Central memory CD8-positive, alpha-beta T cell (primary cell): Measurements from ENCODE around the gene PCSK1N.
"Not testable (repeated sequence)": the region's sequence is repeated elsewhere in the genome, so short reads cannot be mapped to it uniquely, and the experiment has no call there.

Experiments used
- ATAC-seq: fragments of 150-1000 bp; cut with Tn5 transposase; replicated peaks from 2 replicates; pipeline ENCODE4 v1.10.0; 2022; ENCODE audit warnings: mild to moderate bottlenecking, moderate FRiP score, moderate number of reproducible peaks; ENCODE audit not compliant: poor library complexity, severe bottlenecking; ENCODE audit errors: extremely low read depth
- DNase-seq, 2 donors: peaks; one replicate each; pipeline ENCODE4 v3.0.0; 2021; ENCODE audit warnings: low spot score in 2 of 2
- H3K27ac Mint-ChIP-seq: one replicate; pipeline ENCODE4 v1.8.0; 2022; ENCODE audit warnings: low read depth, mild to moderate bottlenecking, moderate library complexity, mixed read lengths
- H3K27me3 Mint-ChIP-seq: one replicate; pipeline ENCODE4 v1.8.0; 2022; ENCODE audit warnings: mixed read lengths
- H3K36me3 Mint-ChIP-seq: one replicate; pipeline ENCODE4 v1.8.0; 2022; ENCODE audit warnings: mild to moderate bottlenecking, moderate library complexity, mixed read lengths; ENCODE audit not compliant: insufficient read depth
- H3K4me1 Mint-ChIP-seq: one replicate; pipeline ENCODE4 v1.8.0; 2022; ENCODE audit warnings: mixed read lengths
- H3K4me3 Mint-ChIP-seq: one replicate; pipeline ENCODE4 v1.8.0; 2022; ENCODE audit warnings: mild to moderate bottlenecking, moderate library complexity, mixed read lengths
- H3K9me3 Mint-ChIP-seq: one replicate; pipeline ENCODE4 v1.8.0; 2022; ENCODE audit warnings: mixed read lengths

Gene PCSK1N

DNA sequence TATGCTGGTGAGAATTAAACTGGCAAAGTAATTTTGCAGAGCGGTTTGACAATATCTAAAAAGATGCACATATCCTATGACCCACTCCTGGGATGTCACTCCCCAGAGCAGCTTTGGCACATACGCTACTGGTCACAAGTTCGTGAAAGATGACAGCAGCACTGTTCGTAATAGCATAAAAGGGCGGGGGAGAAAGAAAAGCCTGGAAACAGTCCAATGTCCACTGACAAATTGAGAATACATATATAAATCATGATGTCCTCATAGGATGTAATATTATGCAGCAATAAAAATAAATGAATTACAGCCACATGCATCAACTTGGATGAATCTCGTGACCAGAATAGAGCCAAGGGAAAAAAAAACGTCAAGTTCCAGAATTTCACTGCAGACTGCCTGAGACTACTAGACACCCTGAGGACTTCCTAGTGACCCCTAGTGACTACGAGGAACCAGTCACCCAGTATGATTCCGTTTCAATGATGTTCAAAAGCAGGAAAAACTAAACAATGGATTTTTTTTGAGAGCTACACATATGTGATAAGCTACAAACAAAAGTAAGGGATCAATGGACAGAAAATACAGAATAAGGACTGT lies 1.8 kb downstream of the PCSK1N start:
- Mint-ChIP-seq H3K4me3 (peak overlapping the region; percentile 75), H3K27ac (no peak overlapping the region), H3K36me3 (peaks cover 7% of the 10 kb centered on the region), H3K27me3 (peaks cover 33% of the 10 kb centered on the region), H3K4me1 (peaks cover 11% of the 10 kb centered on the region), H3K9me3 (no peaks in the 10 kb centered on the region)
- DNase-seq = no peak
- no peak for ATAC-seq

DNA sequence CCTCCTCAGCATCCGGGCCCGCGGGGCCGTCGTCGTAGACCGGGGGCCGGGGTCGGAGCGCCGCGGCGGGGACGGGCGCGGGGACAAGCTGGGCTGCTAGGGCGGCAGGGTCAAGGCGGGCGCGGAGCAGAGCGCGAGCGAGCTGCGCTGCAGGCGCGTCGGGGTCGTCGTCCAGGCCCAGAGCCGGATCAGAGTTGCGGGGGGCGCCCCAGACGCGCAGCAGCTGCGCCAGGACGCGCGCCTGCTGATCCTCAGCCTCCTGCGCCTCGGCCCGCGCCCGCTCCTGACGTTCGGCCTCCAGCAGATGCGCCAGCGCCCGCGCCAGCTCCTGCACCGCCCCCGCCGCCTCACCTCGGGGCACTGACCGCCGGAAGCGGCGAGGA lies 3.5 kb downstream of the PCSK1N start:
- peaks cover 41% of the 10 kb centered on the region for H3K27me3 Mint-ChIP-seq
- no peaks in the 10 kb centered on the region for H3K9me3 Mint-ChIP-seq
- no peak overlapping the region for H3K4me3 Mint-ChIP-seq
- no peak for ATAC-seq
- H3K4me1 Mint-ChIP-seq = peaks cover 14% of the 10 kb centered on the region
- no peak overlapping the region for H3K27ac Mint-ChIP-seq
- no peak for DNase-seq
- H3K36me3 Mint-ChIP-seq = peaks cover 9% of the 10 kb centered on the region

DNA sequence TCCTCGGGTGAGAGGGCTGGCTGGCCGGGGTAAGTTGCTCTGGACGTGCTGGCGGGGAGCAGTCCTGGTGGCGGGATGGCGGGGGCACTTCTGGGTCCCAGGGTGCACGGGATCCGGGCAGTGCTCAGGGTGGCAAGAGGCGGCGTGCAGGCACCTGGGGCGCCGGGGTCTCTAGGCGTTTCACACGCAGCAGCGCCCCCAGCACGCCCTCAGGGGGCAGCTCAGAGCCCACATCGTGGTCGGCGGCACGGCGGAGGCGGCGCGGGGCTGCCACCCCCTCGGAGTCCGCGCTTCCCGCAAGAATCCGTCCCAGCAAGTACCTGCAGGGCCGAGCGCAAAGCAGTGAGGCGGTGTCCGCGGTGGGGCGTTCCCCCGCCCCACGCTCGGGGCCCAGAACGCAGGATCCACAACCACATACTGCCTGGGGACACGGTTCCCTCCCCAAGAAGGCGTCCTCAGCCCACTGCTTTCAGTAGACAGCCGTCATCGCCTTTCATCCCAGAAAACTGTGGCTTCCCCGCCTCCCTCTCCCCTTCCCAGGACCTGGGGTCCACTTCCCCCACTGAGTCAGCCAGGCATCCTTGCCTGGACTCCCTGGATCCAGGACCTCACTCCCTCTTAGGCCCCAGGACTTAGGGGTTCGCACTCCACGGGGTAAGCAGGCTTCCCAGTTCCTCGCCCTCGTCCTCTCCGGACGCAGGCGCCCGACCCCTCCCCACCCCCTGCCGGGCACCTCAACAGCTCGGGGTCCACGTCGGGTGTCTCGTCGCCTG lies 4.1 kb downstream of the PCSK1N start:
- Mint-ChIP-seq H3K36me3 (peaks cover 9% of the 10 kb centered on the region), H3K4me1 (peaks cover 14% of the 10 kb centered on the region), H3K4me3 (no peak overlapping the region), H3K27me3 (peaks cover 41% of the 10 kb centered on the region), H3K27ac (no peak overlapping the region), H3K9me3 (no peaks in the 10 kb centered on the region)
- no peak for DNase-seq
- ATAC-seq = no peak

DNA sequence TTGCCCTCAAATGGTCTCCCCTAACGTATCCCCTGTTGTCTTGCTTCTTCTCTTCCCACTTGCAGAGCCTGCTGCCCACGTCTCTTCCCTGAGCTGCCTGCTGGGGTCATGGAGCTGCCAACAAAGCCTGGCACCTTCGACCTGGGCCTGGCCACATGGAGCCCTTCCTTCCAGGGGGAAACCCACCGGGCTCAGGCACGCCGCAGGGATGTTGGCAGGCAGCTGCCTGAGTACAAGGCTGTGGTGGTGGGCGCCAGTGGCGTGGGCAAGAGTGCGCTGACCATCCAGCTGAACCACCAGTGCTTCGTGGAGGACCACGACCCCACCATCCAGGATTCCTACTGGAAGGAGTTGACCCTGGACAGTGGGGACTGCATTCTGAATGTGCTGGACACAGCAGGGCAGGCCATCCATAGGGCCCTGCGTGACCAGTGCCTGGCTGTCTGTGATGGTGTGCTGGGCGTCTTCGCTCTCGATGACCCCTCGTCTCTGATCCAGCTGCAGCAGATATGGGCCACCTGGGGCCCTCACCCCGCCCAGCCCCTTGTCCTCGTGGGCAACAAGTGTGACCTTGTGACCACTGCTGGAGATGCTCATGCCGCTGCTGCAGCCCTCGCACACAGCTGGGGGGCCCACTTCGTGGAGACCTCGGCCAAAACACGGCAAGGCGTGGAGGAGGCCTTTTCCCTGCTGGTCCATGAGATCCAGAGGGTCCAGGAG lies 6.2 kb downstream of the PCSK1N start:
- no peak overlapping the region for H3K27ac Mint-ChIP-seq
- peaks cover 6% of the 10 kb centered on the region for H3K36me3 Mint-ChIP-seq

DNA sequence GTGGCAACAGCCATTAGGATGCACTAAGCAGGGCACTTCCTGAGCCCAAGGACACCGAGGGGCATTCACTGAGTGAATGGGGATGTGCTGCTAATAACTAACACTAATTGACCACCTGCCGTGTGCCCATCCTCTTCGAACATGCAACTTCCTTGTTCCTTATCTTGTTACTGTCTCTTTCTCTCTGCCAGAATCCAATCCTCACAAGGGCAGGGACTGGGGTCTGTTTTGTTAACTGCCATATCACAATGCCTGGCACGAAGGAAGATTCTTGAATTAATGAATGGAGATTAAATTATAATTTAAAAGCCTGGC lies 7.8 kb downstream of the PCSK1N start:
- peaks cover 4% of the 10 kb centered on the region for H3K36me3 Mint-ChIP-seq
- H3K4me1 Mint-ChIP-seq = peaks cover 4% of the 10 kb centered on the region
- no peaks in the 10 kb centered on the region for H3K9me3 Mint-ChIP-seq
- no peak for DNase-seq
- peak overlapping the region; percentile 59 for H3K4me3 Mint-ChIP-seq
- ATAC-seq = no peak
- H3K27me3 Mint-ChIP-seq = peaks cover 20% of the 10 kb centered on the region
- no peak overlapping the region for H3K27ac Mint-ChIP-seq

More for the DNA sequence above, 6.2 kb downstream of the PCSK1N start:
- Mint-ChIP-seq H3K4me3 (no peak overlapping the region), H3K4me1 (peaks cover 5% of the 10 kb centered on the region), H3K27me3 (peaks cover 32% of the 10 kb centered on the region), H3K9me3 (no peaks in the 10 kb centered on the region)
- ATAC-seq (no peak), DNase-seq (no peak)

DNA sequence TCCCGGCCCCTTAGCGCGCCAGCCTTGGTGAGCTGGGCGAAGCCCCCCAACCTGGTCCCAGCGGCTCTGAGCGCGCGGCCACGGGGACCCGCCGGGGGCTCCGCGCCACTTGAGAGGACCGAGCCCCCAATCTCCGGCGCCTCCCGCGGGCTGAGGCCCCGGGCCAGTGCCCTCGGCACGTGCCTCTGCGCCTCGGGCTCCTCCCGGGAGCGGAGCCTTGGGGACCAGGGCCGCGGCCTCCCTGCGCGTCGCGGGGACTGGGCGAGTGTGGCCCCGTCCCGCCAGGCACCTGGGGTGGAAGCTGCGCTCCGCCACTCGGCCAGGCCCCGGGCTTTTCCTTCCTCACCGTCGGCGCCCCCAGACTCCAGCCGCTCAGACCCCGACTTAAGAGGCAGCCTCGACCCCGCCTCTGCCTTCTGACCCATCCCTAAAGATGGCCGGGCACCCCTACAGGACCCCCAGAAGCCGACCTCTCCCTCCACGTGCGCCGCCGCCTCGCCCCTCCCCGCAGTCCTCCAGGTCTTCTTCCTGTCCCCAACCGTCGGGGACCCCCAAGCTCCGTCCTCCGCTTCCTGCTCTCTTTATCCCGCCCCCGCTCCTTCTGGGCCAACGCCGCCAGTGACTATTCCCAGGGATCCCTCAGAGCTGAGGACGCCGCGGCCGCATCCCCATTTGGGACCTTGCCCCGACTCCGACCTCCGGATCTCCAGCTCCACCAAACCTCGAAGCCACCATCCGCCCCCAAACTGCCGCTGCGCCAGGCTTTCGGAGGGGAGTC lies 8.3 kb downstream of the PCSK1N start:
- no peak for DNase-seq
- peaks cover 19% of the 10 kb centered on the region for H3K27me3 Mint-ChIP-seq
- no peak overlapping the region for H3K27ac Mint-ChIP-seq
- H3K4me1 Mint-ChIP-seq = peaks cover 4% of the 10 kb centered on the region
- H3K36me3 Mint-ChIP-seq = peaks cover 3% of the 10 kb centered on the region
- peak overlapping the region; percentile 59 for H3K4me3 Mint-ChIP-seq
- no peak for ATAC-seq
- H3K9me3 Mint-ChIP-seq = no peaks in the 10 kb centered on the region

DNA sequence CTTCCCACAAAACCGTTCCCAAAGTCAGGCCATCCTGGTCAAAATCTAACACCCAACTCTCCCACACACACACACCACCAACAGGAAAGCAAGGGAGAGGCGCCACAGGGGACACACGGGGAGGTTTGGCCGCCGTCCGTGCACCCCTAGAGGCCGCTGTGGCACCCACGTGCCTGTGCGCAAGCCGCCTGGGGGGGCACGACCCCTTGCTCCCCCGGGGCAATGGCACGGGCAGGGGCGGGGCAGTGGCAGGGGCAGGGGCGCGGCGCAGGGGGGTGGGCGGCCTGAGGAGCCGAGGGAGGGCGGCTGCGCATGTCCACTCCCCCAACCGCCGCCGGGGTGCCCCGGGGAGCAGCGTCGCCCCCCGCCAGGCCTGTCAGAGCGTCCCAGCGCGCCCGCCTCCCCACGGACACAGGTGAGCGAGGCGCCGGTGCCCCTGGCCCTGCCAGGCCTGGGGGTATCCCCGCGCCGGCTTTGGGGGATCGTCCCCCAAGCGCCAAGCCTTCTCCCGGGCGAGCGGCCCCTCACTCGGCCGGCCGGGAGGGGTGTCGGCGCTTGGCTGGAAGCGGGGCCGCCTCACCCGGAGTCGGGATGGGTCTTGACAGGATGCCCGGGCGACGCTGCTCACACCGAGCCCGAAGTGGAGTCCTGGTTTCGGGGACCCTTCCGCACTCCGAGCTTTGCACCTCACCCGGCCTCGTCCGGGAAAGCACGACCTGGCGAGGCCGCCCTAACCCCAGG lies 9.1 kb downstream of the PCSK1N start, which contains the start of gene ERAS:
Gene ERAS, plus strand, starts transcription at position 379 of the 741 bp plus-strand sequence. CDS start 2,611 bp downstream, outside the sequence.
- Mint-ChIP-seq H3K27ac (no peak within 1 kb of the TSS), H3K27me3 (peaks cover 19% of the 10 kb centered on the region), H3K4me3 (peak within 1 kb of the TSS; percentile 59), H3K4me1 (peaks cover 4% of the 10 kb centered on the region), H3K36me3 (peaks cover 5% of the 10 kb centered on the region), H3K9me3 (no peaks in the 10 kb centered on the region)
- no peak for ATAC-seq
- DNase-seq = no peak

DNA sequence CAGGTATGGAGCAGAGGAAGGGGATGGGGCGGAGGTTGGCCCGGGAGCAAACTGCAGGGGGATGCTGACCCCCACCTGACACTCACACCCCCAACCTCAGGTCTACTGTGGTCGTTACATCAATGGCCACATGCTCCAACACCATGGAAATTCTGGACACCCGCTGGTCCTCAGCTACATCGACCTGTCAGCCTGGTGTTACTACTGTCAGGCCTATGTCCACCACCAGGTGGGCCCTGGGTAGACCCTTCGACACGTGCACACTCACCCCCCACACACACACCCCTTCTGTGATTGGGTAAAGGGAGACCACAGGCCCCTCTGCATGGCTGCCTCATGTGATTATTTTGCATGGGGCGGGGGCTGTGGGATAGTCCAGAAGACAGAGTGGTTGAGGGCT lies 11.3 kb downstream of the PCSK1N start:
- peaks cover 9% of the 10 kb centered on the region for H3K27me3 Mint-ChIP-seq
- ATAC-seq = no peak
- H3K27ac Mint-ChIP-seq = no peak overlapping the region

DNA sequence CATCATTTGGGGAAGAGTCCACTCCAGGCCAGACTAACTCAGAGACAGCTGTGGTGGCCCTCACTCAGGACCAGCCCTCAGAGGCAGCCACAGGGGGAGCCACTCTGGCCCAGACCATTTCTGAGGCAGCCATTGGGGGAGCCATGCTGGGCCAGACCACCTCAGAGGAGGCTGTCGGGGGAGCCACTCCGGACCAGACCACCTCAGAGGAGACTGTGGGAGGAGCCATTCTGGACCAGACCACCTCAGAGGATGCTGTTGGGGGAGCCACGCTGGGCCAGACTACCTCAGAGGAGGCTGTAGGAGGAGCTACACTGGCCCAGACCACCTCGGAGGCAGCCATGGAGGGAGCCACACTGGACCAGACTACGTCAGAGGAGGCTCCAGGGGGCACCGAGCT lies 12.4 kb downstream of the PCSK1N start:
- no peaks in the 10 kb centered on the region for H3K9me3 Mint-ChIP-seq
- H3K36me3 Mint-ChIP-seq = peaks cover 5% of the 10 kb centered on the region
- H3K27ac Mint-ChIP-seq = no peak overlapping the region
- ATAC-seq = no peak
- peaks cover 4% of the 10 kb centered on the region for H3K4me1 Mint-ChIP-seq
- no peak for DNase-seq
- no peak overlapping the region for H3K4me3 Mint-ChIP-seq
- peaks cover 9% of the 10 kb centered on the region for H3K27me3 Mint-ChIP-seq

More for the DNA sequence above, 11.3 kb downstream of the PCSK1N start:
- DNase-seq = no peak
- Mint-ChIP-seq H3K4me1 (peaks cover 4% of the 10 kb centered on the region), H3K4me3 (no peak overlapping the region), H3K36me3 (peaks cover 5% of the 10 kb centered on the region), H3K9me3 (no peaks in the 10 kb centered on the region)

DNA sequence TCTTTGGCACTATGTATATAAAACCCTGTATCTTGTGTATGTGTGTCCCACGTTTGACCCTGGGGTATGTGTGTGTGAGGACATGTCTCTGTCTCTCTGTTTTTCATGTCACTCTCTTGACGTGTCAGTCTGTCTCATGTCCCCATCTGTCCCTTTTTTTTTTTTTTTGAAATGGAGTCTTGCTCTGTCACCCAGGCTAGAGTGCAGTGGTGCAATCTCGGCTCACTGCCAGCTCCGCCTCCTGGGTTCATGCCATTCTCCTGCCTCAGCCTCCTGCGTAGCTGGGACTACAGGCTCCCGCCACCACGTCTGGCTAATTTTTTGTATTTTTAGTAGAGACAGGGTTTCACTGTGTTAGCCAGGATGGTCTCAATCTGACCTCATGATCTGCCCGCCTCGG lies 16.0 kb downstream of the PCSK1N start:
- not testable (repeated sequence) for H3K4me1 Mint-ChIP-seq, H3K9me3 Mint-ChIP-seq, H3K4me3 Mint-ChIP-seq, ATAC-seq, H3K36me3 Mint-ChIP-seq, H3K27ac Mint-ChIP-seq, DNase-seq, H3K27me3 Mint-ChIP-seq

DNA sequence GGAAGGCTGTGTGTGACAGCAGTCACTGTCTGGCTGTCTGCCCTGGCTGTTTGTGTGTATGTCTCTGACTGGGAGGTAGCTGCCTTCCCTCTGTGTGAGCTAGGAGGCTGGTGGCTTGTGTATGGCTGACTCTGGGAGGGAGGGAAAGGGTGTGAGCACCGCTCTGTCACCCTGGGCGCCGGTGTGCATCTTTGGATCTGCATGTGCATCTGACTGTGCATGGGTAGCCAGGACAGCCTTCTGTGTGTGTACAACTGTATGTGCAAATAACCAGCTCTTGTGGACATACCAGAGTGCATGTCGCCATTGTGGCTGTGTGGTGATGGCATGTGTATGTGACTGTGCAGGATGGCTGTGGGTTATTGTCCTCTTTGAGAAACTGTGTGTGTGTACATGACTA lies 16.5 kb downstream of the PCSK1N start:
- no peak for DNase-seq
- Mint-ChIP-seq H3K36me3 (peaks cover 2% of the 10 kb centered on the region), H3K9me3 (no peaks in the 10 kb centered on the region), H3K4me3 (no peak overlapping the region), H3K27me3 (no peaks in the 10 kb centered on the region), H3K27ac (no peak overlapping the region), H3K4me1 (no peaks in the 10 kb centered on the region)
- no peak for ATAC-seq

DNA sequence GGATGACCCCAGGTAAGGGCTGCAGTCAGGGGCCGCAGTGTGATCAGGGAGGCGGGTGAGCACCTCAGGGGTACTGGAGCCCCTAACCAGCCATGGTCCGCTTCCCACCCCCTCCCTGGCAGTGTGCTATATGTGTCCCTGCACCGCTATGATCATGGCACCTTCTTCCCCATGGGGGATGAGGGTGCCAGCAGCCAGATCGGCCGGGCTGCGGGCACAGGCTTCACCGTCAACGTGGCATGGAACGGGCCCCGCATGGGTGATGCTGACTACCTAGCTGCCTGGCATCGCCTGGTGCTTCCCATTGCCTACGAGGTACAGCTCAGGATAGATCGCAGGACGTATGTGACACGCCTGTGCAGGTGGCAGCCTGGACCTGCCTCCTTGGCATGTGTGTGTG lies 17.3 kb downstream of the PCSK1N start:
- Mint-ChIP-seq H3K9me3 (no peaks in the 10 kb centered on the region), H3K4me3 (no peak overlapping the region), H3K36me3 (peaks cover 4% of the 10 kb centered on the region), H3K27ac (no peak overlapping the region), H3K4me1 (no peaks in the 10 kb centered on the region), H3K27me3 (no peaks in the 10 kb centered on the region)
- DNase-seq (no peak), ATAC-seq (no peak)
